Right renal cortex interstitium (tissue), 3 donors: Measurements from ENCODE around the gene GPSM1. TPM values are rescaled to one million over a fixed set of nuclear protein-coding genes. Genes with fewer than 3 reads are reported as not detected.
A peak's percentile ranks its signal among the peaks of the same experiment; 100 is the strongest.

Source experiments
- DNase-seq, 3 donors: peaks; one replicate each; pipeline ENCODE4 v3.0.0-alpha.2; 2013; ENCODE audit warnings: low read depth in 3 of 3, low spot score in 2 of 3
- polyA plus RNA-seq, 3 donors: library from polyadenylated mRNA; unstranded; fragments of 120-200 nt; gene quantifications; one replicate each; pipeline ENCODE4 v1.2.1, GENCODE V29; 2013; ENCODE audit not compliant: insufficient read length in 3 of 3

GPSM1 gene
- polyA plus RNA-seq, 3 donors = 22.2 to 22.9 (median 22.7) TPM

GRCh38 chr9:136355616-136356557 lies 28.5 kb downstream of the GPSM1 start:
- DNase-seq = no peak

GRCh38 chr9:136357202-136357725 lies 29.9 kb downstream of the GPSM1 start:
- DNase-seq = no peak

GRCh38 chr9:136358016-136358415 lies 30.7 kb downstream of the GPSM1 start:
- no peak for DNase-seq

- no peak for DNase-seq
Measured at GRCh38 chr9:136358888-136359287, 31.5 kb downstream of the GPSM1 start.

DNA sequence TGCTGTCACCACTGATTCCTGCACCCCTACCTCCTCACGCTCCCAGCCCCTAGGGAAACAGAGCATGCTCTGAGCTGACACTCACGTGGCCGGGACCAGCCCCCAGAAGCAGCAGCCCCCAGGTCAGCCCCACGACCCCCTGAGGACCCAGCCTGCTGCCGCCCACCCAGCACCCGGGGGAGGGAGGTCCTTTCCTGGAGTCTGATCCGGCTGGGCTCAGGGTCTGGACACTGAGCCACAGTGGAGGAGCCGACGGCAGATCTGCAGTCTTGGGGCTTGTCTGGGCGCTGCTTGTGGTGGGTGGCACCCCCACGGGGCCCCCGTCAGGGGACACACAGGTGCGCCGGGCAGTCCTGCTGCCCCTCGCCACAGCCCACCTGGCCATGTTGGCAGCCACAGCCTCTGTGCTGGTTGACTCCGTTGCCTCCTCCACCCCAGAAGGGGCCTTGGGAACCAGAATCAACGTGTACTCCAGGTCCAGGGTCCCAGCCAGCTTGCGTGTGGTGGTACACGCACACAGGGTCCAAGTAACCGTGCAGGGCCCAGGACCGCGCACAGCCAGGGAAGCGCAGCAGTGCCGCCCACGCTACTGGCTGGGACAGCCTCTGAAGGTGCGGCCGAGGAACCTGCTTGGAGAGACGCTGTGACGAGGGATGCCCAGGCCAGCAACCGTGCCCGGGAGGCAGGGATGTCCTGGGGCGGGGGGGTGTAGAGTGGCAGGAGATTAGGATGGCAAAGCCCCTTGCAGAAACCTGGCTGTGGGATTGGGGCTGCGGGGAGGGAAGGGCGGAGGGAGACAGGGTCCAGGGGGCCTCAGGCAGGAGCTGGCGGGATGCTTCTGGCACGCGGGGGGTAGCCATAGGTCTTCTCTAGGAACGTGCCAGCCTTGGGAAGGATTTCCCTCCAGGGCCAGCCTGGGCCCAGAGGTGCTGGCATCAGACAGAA lies 32.7 kb downstream of the GPSM1 start:
- DNase-seq = no peak

DNA sequence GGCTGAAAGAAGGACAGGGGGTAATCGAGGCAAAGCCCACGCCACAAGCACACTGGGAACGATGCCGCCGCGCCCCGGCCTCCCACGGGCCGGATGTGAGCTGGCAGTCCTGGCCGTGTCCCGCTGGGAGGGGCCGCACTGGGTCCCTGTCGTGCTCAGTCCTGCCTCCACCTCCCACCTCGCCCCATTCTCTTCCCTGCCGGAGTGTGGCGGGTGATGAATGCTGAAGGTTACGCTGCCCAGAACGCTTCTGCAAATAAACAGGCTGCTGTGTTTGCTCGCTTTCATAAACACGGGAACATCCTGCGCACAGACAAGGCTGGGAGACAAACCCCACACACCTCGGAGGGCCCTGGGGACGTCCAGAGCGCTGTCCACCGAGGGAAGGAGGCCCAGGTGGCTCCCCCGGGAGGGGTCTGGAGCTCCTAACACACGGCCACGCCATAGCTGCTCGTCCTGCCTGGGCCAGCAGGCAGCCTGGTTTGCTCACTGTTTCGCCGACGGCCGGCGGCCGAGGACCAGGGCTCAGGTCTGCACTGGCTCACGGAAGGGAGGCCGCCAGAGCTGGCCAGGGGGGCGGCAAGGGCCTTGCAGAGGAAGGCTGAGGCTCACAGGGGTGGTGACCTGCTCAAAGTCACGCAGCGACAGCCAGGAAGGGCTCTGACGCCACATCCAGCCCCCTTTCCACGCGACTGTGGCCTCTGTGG lies 33.9 kb downstream of the GPSM1 start:
- no peak for DNase-seq

DNA sequence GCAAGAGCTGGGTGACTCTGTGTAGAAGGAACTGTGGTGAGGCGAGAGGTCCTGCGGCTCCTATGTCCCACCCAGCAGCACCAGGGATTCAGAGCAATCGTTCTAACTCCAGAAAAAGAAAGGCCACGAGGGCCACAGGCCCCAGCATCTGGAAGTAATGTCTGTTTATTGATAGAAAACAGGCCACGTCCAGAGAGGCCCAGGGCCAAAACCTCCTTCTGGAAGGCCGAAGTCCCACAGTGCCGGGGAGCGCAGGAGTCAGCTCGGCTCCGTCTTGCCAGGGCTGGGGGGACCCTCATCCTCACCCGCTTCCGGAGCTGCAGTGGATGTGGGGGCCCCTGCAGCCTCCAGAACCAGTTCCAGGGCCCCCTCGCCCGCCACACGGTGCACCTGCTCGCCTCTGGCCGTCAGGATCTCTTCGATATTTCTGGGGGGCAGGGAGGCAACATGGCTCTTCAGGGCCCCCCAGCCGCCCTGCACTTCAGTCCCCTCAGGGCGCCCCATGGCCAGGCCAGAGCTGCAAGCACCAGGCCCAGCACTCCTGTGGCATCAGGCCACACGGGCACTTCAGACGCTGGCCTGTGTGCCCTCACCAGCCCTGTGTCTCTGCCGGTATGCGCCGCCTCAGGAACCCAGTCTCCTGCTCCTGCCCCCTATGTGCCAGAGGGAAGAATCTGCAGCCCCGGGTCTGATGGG lies 34.6 kb downstream of the GPSM1 start:
- no peak for DNase-seq

GRCh38 chr9:136362450-136362784 lies 35.1 kb downstream of the GPSM1 start:
- no peak for DNase-seq

DNA sequence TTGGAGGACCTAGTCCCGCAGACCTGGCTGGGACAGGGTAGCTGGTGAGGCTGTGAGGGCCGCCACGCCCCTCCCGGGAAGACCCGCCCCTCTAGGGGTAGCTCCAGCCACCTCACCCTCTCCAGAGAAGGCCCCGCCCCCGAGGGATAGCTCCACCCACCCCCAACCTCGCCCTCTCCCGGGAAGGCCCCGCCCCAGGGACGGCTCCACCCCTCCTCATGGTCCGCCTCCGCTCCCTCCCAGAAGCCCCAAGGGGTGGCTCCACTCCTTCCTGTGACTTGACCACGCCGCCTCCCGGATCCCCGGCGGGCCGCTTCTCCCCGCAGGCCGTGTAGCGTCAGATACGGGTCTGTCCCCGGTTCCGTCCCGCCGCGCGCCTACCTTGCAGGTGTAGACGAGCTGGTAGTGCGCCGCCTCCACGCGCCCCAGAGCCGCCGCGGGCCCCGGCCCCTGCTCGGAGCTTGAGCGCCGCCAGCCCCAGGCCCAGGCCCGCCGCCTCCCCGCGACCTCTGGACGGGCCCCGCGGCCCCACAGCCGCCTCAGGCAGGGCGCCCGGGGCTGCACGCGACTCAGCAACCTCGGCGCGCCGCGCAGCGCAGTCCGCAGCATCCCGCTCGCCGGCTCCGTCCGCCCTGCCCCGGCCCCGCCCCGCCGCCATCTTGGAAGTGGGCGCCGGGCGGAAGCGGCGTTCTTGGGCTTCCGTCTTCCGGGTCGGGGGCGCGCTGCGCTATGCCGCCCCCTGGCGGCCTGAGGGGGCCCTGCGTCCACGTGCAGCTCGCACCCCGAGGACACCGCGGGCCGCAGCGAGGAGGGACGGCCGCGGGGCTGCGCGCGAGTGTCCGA lies 36.0 kb downstream of the GPSM1 start, which contains the start of gene DNLZ:
DNLZ (minus strand) TSS at position 639 of the 843 bp plus-strand sequence; CDS start at position 609, 30 bp downstream.
- DNase-seq = peak; percentile 67 to 85 (median 82)

DNA sequence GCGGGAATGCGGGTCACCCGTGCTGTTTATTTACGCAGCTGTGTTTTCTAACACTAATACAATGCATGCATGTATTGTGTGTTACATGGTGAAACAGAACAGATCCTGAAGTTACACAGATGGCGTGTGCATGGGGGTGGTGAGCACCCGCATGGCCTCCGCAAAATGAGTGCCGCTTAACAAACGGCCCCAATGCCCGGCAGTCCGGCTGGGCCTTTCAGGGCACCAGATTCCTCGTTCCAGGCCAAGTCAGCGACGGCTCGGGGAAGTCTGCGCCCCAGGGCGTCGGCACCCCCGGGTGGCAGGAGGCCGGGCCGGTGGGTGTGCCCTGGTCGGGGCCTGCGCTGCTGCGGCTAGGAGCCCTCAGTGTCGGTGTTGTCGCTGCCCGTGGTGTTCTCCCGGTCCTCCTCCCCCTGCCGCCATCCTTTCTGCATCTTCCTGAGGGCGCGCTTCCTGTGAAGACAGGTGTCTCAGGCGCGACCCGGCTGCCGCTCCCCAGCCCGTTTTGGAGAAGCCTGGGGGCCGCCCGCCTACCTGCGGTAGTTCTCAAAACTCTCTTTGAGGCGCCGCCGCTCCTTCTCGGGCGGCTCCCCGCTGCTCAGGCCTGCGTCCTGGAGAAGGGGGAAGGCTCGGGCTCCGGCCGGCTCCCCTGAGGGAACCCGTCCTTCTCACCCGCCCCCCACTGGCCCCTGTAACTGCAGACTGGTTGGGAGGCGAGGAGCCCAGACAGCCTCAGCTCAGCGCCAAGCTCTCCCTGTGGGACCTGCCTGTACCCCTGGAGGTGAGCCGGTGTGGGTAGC lies 36.8 kb downstream of the GPSM1 start:
- DNase-seq = no peak

- DNase-seq = no peak
Measured at GRCh38 chr9:136364942-136365774, 37.8 kb downstream of the GPSM1 start.

DNA sequence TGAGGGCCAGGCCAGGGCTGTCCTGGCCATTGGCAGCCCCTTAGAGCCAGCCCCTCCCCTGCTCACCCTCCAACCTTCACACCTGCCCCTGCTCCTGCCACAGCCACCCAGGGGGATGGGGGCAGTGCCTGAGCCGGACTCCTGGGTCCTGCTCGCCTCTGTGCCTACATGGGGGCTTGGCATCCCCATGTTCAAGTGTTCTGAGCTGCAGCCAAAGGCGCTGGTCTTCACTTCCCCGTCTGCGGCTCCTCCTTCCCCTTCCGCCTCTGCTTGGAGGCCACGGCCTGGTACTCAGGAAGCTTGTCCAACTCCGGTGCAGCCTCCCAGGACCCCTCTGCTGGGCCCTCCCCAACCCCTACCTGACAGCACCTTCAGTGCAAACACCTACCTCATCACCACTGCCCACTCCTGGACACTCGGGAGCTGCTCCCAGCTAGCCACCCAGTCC lies 38.5 kb downstream of the GPSM1 start:
- DNase-seq = no peak

- no peak for DNase-seq
Measured at GRCh38 chr9:136366826-136367225, 39.5 kb downstream of the GPSM1 start.

GRCh38 chr9:136367296-136368145 lies 40.2 kb downstream of the GPSM1 start:
- DNase-seq = no peak

DNA sequence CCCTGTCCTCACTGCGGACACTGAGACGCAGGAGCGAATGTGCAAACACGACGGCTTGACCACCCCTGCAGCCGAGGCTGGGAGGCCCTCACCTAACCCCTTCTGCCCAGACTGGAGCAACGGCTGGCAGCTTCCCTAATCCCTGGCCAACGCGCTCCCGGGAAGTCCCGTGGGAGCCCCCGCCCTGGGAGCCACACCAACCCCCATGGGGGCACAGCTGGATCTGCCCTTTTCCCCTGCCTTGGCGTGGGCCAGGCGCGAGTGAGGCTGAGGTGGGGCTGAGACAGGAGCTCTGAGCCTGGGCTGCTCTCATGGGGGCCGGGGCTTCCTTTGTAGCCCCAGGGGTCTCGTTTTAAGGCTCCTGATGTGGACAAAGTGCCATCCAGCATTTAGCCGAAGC lies 40.9 kb downstream of the GPSM1 start:
- no peak for DNase-seq

DNA sequence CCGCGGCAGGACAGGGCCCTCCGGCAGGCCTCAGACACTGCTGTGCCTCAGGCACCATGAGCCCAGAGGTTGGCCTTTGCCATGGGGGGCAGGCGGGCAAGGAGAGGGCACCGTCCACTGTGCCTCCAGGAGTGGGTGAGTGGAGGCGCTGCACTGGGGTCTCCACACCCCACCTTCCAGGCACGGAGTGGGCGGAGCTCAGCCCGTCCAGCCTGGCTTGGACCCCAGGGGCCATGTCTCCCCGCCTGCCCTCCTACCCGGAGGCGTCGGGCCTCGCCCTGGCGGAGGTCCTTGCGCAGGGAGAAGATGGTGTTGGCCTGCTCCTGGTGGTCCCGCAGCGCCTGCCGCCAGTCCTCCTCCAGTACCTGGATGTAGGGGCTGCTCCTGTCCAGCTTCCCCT lies 42.7 kb downstream of the GPSM1 start:
- no peak for DNase-seq
